DMS153 treated with DMSO at 0.1 percent for 48 hours (cell line): ENCODE measurements around the gene PPP1R36.
A peak's percentile ranks its signal among the peaks of the same experiment; 100 is the strongest.
"Not testable (repeated sequence)": the region's sequence is repeated elsewhere in the genome, so short reads cannot be mapped to it uniquely, and the experiment has no call there.

ENCODE experiments used
- DNase-seq: peaks from one replicate; lab custom pipeline; 2025; ENCODE audit not compliant: unreplicated experiment; lab: John Stamatoyannopoulos, UW

PPP1R36 gene

DNA sequence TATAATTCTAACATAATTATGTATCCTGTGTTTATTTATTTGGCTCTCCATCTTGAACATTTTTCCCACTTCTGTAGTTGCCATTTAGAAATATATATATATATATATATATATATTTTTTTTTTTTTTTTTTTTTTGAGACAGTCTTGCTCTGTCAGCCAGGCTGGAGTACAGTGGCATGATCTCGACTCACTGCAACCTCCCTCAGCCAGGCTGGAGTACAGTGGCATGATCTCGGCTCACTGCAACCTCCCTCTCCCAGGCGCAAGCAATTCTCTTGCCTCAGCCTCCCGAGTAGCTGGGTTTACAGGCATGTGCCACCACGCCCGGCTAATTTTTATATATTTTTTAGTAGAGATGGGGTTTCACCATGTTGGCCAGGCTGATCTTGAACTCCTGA lies 32.1 kb upstream of the PPP1R36 start:
- DNase-seq = not testable (repeated sequence)

DNA sequence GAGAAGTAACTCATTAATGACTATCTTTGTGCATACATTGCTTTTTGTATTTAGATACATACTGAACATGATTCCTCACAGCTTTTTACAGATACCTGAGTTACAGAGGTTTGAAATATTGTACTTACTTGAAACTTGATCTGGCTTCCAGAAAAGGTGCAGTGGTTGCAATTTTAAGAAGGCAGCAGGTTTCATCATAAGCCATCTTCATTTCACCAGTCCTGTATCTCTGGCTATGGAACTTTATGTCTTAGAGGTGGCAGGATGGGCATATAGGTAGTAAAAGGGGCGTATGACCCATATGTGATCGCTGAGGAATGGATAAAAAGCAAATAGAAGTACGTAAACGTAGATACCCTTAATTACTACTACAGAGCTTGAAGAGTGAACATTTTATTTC lies 31.5 kb upstream of the PPP1R36 start:
- no peak for DNase-seq

DNA sequence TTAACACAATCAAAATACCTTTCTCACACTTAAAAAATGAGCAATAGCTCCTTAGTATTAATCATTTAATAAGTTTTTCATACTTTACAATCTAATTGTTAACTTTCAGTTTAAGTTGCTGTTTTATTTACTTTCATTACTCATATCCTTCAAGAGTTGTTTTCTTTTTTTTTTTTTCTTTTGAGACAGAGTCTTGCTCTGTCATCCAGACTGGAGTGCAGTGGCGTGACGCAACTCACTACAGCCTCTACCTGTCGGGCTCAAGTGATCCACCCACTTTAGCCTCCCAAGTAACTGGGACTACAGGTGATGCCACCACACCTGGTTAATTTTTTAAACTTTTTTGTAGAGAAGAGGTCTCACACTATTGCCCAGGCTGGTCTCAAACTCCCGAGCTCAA lies 29.1 kb upstream of the PPP1R36 start:
- no peak for DNase-seq

DNA sequence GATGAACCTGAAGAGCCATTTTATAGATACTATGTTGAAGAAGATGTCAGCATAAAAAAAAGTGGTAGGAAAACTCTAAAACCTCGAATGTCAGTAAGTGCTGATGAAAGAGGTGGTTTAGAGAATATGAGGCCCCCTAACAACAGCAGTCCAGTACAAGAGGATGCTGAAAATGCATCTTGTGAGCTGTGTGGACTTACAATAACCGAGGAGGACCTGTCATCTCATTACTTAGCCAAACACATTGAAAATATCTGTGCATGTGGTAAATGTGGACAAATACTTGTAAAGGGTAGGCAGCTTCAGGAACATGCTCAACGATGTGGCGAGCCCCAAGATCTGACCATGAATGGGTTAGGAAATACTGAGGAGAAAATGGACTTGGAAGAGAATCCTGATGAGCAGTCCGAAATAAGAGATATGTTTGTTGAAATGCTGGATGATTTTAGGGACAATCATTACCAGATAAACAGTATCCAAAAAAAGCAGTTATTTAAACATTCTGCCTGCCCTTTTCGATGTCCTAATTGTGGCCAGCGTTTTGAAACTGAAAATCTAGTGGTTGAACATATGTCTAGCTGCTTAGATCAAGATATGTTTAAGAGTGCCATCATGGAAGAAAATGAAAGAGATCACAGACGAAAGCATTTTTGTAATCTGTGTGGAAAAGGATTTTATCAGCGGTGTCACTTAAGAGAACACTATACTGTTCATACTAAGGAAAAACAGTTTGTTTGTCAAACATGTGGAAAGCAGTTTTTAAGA lies 27.0 kb upstream of the PPP1R36 start:
- DNase-seq = no peak

DNA sequence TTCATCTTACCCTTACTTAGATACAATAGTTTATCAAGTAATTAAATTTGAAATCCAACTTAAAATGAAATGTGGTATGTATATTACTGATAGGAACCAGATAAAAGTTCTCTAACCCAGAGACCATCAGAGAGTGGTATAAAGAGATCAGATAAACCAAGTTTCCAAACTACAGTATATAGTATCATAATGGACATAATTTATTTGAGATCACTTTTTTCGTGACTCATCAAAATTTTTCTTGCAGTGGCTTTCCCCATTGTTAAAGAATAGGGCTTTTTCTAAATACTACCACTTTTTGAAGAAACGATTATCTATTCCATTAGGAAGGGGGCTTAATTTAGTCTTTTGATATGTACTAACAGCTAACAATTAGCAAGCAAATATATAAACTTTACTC lies 24.4 kb upstream of the PPP1R36 start:
- DNase-seq = no peak

DNA sequence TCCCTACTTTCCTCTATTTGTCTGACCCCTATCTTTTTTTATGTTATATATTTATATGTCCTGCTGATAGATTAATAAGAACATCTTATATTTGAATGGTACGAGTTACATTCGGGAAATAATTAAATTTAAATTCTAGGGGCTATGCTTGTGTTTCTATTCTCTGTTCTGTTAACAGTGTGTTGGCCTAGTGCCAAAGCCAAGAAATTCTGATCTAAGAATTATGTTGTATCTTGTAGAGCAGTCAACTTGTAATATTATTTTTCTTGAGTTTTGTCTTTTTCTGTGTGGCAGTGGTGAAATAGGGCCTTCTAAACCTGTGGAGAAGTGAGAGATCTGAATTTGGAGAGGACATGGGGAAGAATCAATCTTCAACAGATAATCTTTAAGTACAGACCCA lies 18.2 kb upstream of the PPP1R36 start:
- no peak for DNase-seq

DNA sequence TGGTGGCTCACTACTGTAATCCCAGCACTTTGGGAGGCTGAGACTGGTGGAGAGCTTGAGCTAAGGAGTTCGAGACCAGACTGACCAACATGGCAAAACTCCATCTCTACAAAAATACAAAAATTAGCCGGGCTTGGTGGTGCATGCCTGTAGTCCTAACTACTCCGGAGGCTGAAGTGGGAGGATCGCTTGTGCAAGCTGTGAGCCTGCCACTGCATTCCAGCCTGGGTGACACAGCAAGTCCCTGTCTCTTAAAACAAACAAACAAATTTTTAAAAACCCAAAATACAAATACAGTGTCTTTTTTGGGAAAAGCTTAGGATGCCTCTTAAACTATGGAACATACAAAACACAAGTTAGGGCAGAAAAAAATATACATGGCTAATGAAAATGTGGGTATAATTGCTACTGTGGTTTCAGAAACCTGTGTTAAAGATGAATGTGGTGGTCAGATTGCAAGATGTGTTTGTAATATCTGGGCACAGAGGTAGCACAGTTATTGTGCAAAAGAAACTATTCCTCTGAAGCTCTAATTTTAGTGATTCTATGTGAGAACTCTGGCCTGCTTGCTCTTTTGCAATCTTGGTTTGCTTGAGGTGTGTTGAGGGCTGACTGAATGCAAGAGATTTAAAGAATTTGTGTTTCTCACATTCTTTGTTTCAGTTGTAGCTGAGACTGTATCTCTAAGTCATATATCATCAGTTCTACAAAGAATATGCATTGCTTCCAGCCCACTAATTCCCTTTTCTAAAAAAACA lies 13.1 kb upstream of the PPP1R36 start:
- no peak for DNase-seq

DNA sequence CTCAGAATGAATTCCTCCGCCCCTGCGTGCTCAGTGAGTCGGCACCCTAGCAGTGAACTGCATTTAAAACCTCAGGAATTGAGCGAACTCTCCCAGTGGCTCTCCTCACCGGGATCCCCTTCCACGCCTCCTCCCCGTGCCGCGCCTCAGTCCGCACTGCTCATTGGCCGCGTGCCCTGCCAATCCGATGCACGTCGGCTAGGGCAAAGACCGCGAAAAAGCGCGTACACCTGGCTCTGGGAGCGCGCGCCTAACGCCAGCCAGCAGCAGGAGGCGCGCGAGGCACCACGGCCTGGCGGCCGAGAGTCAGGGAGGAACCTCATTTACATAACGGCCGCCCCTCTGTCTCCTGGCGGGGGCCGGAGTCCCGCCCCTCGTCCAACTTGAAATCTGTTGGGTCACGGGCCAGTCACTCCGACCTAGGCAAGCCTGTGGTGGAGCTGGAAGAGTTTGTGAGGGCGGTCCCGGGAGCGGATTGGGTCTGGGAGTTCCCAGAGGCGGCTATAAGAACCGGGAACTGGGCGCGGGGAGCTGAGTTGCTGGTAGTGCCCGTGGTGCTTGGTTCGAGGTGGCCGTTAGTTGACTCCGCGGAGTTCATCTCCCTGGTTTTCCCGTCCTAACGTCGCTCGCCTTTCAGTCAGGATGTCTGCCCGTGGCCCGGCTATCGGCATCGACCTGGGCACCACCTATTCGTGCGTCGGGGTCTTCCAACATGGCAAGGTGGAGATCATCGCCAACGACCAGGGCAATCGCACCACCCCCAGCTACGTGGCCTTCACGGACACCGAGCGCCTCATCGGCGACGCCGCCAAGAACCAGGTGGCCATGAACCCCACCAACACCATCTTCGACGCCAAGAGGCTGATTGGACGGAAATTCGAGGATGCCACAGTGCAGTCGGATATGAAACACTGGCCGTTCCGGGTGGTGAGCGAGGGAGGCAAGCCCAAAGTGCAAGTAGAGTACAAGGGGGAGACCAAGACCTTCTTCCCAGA lies 9.3 kb upstream of the PPP1R36 start, which contains the start of gene HSPA2:
HSPA2 (plus strand) TSS at position 534 of the 995 bp plus-strand sequence; CDS start at position 643, 109 bp downstream.
- DNase-seq = peak; percentile 92

DNA sequence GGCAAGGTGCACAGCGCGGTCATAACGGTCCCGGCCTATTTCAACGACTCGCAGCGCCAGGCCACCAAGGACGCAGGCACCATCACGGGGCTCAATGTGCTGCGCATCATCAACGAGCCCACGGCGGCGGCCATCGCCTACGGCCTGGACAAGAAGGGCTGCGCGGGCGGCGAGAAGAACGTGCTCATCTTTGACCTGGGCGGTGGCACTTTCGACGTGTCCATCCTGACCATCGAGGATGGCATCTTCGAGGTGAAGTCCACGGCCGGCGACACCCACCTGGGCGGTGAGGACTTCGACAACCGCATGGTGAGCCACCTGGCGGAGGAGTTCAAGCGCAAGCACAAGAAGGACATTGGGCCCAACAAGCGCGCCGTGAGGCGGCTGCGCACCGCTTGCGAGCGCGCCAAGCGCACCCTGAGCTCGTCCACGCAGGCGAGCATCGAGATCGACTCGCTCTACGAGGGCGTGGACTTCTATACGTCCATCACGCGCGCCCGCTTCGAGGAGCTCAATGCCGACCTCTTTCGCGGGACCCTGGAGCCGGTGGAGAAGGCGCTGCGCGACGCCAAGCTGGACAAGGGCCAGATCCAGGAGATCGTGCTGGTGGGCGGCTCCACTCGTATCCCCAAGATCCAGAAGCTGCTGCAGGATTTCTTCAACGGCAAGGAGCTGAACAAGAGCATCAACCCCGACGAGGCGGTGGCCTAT lies 8.3 kb upstream of the PPP1R36 start:
- DNase-seq = no peak

DNA sequence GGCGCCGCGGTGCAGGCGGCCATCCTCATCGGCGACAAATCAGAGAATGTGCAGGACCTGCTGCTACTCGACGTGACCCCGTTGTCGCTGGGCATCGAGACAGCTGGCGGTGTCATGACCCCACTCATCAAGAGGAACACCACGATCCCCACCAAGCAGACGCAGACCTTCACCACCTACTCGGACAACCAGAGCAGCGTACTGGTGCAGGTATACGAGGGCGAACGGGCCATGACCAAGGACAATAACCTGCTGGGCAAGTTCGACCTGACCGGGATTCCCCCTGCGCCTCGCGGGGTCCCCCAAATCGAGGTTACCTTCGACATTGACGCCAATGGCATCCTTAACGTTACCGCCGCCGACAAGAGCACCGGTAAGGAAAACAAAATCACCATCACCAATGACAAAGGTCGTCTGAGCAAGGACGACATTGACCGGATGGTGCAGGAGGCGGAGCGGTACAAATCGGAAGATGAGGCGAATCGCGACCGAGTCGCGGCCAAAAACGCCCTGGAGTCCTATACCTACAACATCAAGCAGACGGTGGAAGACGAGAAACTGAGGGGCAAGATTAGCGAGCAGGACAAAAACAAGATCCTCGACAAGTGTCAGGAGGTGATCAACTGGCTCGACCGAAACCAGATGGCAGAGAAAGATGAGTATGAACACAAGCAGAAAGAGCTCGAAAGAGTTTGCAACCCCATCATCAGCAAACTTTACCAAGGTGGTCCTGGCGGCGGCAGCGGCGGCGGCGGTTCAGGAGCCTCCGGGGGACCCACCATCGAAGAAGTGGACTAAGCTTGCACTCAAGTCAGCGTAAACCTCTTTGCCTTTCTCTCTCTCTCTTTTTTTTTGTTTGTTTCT lies 7.6 kb upstream of the PPP1R36 start:
- no peak for DNase-seq

DNA sequence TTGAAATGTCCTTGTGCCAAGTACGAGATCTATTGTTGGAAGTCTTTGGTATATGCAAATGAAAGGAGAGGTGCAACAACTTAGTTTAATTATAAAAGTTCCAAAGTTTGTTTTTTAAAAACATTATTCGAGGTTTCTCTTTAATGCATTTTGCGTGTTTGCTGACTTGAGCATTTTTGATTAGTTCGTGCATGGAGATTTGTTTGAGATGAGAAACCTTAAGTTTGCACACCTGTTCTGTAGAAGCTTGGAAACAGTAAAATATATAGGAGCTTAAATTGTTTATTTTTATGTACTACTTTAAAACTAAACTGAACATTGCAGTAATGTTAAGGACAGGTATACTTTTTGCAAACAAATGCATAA lies 6.9 kb upstream of the PPP1R36 start:
- DNase-seq = no peak

DNA sequence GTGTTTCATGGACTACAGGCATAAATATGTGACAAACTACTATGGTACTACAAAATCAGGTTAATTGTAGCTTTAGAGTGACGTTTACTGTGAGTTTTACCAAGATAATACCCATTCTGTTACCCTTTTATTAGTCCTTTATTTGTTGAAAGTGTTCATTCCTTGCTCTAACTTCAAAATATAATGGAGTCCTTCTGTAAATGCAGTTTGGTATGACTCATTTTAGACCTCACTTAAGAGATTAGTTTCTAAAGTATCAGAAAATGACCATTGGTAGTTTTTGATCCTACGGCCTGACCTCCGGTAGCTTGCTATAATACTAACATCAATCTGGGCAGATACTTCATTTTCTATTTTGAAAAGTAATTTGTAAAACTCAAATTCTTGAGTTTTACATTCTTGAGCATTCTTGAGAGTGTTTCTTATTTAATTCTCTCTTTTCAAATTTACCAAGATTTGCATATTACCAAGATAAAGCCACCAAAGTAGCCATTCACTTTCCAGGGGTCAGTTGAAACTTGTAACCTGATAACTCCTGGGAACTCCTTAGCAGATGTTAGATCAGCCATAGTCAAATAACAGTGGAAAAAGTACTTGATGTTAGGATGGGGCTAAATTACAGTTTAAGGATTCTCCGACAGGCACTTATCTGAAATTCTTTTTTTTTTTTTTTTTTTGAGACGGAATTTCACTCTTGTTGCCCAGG lies 5.0 kb upstream of the PPP1R36 start:
- DNase-seq = no peak

DNA sequence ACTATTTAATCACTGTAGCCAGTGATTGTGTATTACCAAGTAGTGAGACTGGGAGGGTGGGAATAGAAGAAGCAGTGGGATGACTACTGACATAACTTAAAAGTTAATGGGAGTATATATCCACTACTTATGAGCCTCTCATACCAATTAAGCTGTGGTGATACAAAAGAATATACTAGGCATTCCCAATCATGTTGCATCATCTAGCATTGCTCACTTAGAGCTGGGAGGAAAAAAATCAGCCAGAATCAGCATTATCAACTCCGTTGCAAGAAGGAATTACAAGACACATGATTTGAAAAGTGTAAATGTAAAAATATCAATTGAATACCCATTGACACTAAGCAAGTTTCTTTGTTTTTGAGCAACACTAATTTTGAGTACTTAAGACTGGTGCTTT lies 745 bp upstream of the PPP1R36 start:
- no peak for DNase-seq

DNA sequence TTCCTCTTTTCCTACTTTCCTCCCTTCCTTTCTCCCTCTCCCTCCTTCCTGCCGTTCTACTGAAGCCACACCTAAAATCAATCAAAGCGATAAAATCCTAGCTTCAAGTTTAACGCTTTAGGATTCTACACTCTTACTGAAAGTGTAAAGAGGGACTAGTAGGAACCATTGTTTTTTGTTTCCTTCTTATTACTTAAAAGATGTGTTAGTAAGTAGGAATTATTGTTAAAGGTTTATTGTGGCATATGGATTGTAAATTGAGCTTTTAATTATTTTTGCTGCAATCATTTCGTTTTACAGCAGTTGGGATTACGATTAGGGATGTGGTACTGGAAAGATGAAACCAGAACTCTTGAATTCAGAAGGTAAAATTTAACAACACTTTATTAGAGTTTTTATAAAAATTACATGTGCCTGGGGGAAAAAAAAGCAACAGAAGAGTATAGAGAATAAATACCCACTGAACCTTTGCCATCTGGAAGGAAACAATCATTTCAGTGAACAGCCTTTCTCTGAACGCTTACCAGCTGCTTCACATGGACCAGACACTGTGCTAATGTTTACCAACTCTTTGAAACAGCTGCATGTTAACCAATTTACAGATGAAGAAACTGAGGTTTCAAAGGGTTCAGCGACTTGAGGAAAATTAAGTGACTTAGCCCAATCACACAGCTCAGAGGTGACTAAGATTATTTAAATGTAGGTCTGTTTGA lies 1.0 kb downstream of the PPP1R36 start:
- DNase-seq = peak; percentile 26

DNA sequence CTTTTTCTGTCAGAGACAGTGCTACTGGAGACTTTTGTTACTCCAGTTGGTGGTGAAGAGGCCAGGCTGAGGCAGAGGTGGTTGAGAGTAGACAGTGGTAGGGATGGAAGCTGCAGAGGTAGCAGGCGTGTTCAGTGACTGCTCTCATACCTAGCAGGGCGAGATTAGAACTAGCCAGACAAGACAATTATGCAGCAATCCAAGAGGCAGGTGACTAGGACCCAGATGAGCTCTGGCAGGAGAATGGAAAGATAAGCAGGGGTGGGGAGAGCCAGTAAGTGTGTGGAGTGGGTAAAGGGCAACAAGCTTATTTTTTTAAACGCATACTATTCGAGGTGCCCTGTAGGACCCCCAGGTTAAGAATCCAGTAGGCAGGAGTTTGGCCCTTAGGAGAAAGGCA lies 4.8 kb downstream of the PPP1R36 start:
- no peak for DNase-seq

DNA sequence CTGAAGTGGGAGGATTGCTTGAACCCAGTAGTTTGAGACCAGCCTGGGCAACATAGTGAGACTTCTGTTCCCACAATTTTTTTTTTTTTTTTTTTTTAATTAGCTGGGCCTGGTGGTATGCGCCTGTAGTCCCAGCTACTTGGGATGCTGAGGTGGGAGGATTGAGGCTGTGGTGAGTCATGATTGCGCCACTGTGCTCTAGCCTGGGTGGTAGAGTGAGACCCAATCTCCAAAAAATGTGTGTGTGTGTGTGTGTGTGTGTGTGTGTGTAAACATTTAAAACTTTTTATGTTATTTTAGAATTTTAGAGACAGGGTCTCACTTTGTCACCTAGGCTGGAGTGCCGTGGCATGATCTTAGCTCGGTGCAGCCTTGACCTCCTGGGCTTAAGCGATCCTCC lies 6.8 kb downstream of the PPP1R36 start:
- no peak for DNase-seq

DNA sequence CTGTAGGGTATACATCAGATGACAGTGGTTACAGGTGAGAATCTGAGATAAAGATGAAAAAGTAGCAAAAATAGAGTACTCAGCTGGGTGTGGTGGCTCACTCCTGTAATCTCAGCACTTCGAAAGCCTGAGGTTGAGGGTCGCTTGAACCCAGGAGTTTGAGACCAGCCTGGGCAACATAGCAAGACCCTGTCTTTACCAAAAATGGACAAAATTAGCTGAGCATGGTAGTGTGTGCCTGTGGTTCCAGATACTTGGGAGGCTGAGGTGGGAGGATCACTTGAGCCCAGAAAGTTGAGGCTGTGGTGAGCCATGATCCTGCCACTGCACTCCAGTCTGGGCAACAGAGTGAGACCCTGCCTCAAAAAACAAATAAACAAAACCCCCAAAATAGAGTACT lies 8.5 kb downstream of the PPP1R36 start:
- DNase-seq = not testable (repeated sequence)

DNA sequence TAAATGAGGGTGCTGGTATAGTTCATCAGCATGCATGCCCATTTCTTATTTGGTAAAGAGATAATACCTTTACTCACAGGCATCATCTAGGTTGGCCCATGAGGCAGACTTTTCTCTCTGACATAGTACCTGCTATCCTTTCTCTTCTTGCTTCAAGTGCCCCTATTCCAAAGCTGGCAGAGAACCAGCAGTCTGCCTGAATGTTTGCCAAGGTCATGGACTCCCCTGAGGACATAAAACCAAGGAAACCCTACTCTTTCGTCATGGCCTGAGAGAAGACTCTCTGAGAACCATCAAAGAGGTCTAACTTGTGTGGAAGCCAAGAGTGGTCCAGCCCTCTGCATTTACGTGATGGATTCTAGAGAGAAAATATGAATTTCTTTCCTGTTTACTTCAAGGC lies 11.9 kb downstream of the PPP1R36 start:
- DNase-seq = no peak

DNA sequence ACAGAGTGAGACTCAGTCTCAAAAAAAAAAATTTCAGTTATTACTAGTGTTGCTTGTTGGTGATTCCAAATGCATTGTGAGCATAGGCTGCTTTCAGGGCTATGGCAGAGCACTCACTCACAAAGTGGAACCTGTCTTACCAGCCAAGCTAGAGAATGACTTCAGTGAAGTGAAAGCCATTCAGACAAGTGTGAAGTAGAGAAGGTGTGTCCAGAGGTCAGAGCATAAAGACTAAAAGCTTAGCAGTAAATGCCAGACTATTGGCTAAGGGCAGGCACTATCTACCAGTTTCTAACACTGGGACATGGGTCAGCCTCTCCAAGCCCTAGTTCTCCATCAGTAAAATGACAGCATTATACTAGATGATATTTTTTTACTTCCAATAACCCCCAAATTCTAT lies 12.7 kb downstream of the PPP1R36 start:
- no peak for DNase-seq
